T1000 (cell line): ENCODE data around the gene PDILT.
"Not testable (repeated sequence)": the region's sequence is repeated elsewhere in the genome, so short reads cannot be mapped to it uniquely, and the experiment has no call there.

Source experiments
- DNase-seq: peaks from one replicate; lab custom pipeline; 2025; ENCODE audit warnings: mixed read lengths; lab: John Stamatoyannopoulos, UW

The PDILT gene

GRCh38 chr16:20404637-20405036 is at the start of gene PDILT:
PDILT (minus strand) TSS chr16:20404737; CDS start chr16:20399300, 5,437 bp downstream.
- DNase-seq = no peak

GRCh38 chr16:20453633-20454032 is 49.1 kb upstream of the PDILT start:
- not testable (repeated sequence) for DNase-seq

- DNase-seq = not testable (repeated sequence)
These were observed 46.8 kb upstream of the PDILT start, which contains the start of gene ACSM2A for GRCh38 chr16:20451364-20451763. ACSM2A (plus strand) TSS chr16:20451521; CDS start chr16:20460115, 8,594 bp downstream.

GRCh38 chr16:20446652-20447393 is 42.3 kb upstream of the PDILT start:
- not testable (repeated sequence) for DNase-seq

GRCh38 chr16:20441859-20442258 is 37.3 kb upstream of the PDILT start:
- DNase-seq = not testable (repeated sequence)

- DNase-seq = no peak
These were observed 36.7 kb upstream of the PDILT start for GRCh38 chr16:20441191-20441590.

GRCh38 chr16:20440731-20441130 is 36.2 kb upstream of the PDILT start:
- not testable (repeated sequence) for DNase-seq

- DNase-seq = not testable (repeated sequence)
These were observed 35.3 kb upstream of the PDILT start for GRCh38 chr16:20439820-20440231.

GRCh38 chr16:20438950-20439349 is 34.4 kb upstream of the PDILT start:
- DNase-seq = not testable (repeated sequence)

- no peak for DNase-seq
These were observed 26.4 kb upstream of the PDILT start for GRCh38 chr16:20430948-20431347.

- not testable (repeated sequence) for DNase-seq
These were observed 25.9 kb upstream of the PDILT start for GRCh38 chr16:20430480-20430879.

GRCh38 chr16:20429499-20429898 is 25.0 kb upstream of the PDILT start:
- DNase-seq = not testable (repeated sequence)

GRCh38 chr16:20427401-20427797 is 22.9 kb upstream of the PDILT start:
- not testable (repeated sequence) for DNase-seq

- no peak for DNase-seq
These were observed 19.8 kb upstream of the PDILT start for GRCh38 chr16:20424129-20424866.

GRCh38 chr16:20423772-20424128 is 19.2 kb upstream of the PDILT start:
- DNase-seq = not testable (repeated sequence)

- DNase-seq = not testable (repeated sequence)
These were observed 17.2 kb upstream of the PDILT start for GRCh38 chr16:20421748-20422147.

GRCh38 chr16:20419093-20419492 is 14.6 kb upstream of the PDILT start:
- DNase-seq = not testable (repeated sequence)

GRCh38 chr16:20415541-20415940 is 11.0 kb upstream of the PDILT start:
- no peak for DNase-seq

GRCh38 chr16:20411055-20411454 is 6.5 kb upstream of the PDILT start:
- DNase-seq = no peak

GRCh38 chr16:20410121-20410723 is 5.7 kb upstream of the PDILT start:
- no peak for DNase-seq

- no peak for DNase-seq
These were observed 5.0 kb upstream of the PDILT start, which contains the start of gene ACSM5 for GRCh38 chr16:20409398-20410120. ACSM5 (plus strand) TSS chr16:20409534; CDS start chr16:20411485, 1,951 bp downstream.

GRCh38 chr16:20402651-20403050 is 1.9 kb downstream of the PDILT start:
- DNase-seq = no peak
